PC-9 (cell line): ENCODE results near the gene VAMP5.

Source experiments
- CTCF ChIP-seq: fragments of 200-600 bp; sonication (generic); conservative IDR thresholded peaks from 2 replicates; pipeline ENCODE4 v1.6.1; 2017; ENCODE audit warnings: mixed run types, antibody characterized with exemption, mild to moderate bottlenecking, moderate library complexity
- EZH2 ChIP-seq: fragments of 200-600 bp; sonication (generic); IDR thresholded peaks from 2 replicates; pipeline ENCODE4 v1.8.0; 2017; ENCODE audit warnings: antibody characterized with exemption, low read depth

- no peak for TF ChIP-seq EZH2
- no peak for TF ChIP-seq CTCF
Observed at GRCh38 chr2:85549095-85549494, 35.1 kb upstream of the VAMP5 start.
